Limb (tissue), 2 donors: ENCODE results near the gene NUDCD3.
A peak's percentile ranks its signal among the peaks of the same experiment; 100 is the strongest.
"Not testable (repeated sequence)": the region's sequence is repeated elsewhere in the genome, so short reads cannot be mapped to it uniquely, and the experiment has no call there.

Source experiments
- DNase-seq, 2 donors: peaks; one replicate each; pipeline ENCODE4 v3.0.0-alpha.2; 2016; ENCODE audit errors: extremely low spot score in 2 of 2

Gene NUDCD3

GRCh38 chr7:44449584-44449928 is 40.9 kb downstream of the NUDCD3 start:
- DNase-seq: no peak

- no peak for DNase-seq
Measured at GRCh38 chr7:44448922-44449583, 41.4 kb downstream of the NUDCD3 start.

GRCh38 chr7:44447874-44448425 is 42.5 kb downstream of the NUDCD3 start:
- no peak for DNase-seq

- DNase-seq: no peak
Measured at GRCh38 chr7:44445986-44446671, 44.3 kb downstream of the NUDCD3 start.

GRCh38 chr7:44441079-44441478 is 49.4 kb downstream of the NUDCD3 start:
- no peak for DNase-seq

- DNase-seq: no peak
Measured at GRCh38 chr7:44440577-44441078, 49.8 kb downstream of the NUDCD3 start.

GRCh38 chr7:44439926-44440325 is 50.5 kb downstream of the NUDCD3 start:
- DNase-seq: no peak

GRCh38 chr7:44438816-44439215 is 51.6 kb downstream of the NUDCD3 start:
- no peak for DNase-seq

GRCh38 chr7:44434201-44434600 is 56.3 kb downstream of the NUDCD3 start:
- no peak for DNase-seq

- DNase-seq: no peak
Measured at GRCh38 chr7:44433255-44434022, 57.0 kb downstream of the NUDCD3 start.

GRCh38 chr7:44432381-44432977 is 58.0 kb downstream of the NUDCD3 start:
- no peak for DNase-seq

- DNase-seq: no peak
Measured at GRCh38 chr7:44431091-44431608, 59.3 kb downstream of the NUDCD3 start.

GRCh38 chr7:44430054-44430453 is 60.4 kb downstream of the NUDCD3 start:
- no peak for DNase-seq

- not testable (repeated sequence) for DNase-seq
Measured at GRCh38 chr7:44424762-44425161, 65.7 kb downstream of the NUDCD3 start.

GRCh38 chr7:44416941-44417340 is 73.5 kb downstream of the NUDCD3 start:
- DNase-seq: no peak

- DNase-seq: no peak
Measured at GRCh38 chr7:44415510-44415909, 74.9 kb downstream of the NUDCD3 start.

- DNase-seq: no peak
Measured at GRCh38 chr7:44415047-44415446, 75.4 kb downstream of the NUDCD3 start.

GRCh38 chr7:44411306-44411705 is 79.2 kb downstream of the NUDCD3 start:
- no peak for DNase-seq

GRCh38 chr7:44408596-44408995 is 81.9 kb downstream of the NUDCD3 start:
- DNase-seq: peak in 1 of 2 donors; percentile 38

GRCh38 chr7:44403775-44404174 is 86.7 kb downstream of the NUDCD3 start:
- DNase-seq: no peak

- DNase-seq: no peak
Measured at GRCh38 chr7:44403176-44403759, 87.2 kb downstream of the NUDCD3 start.
